ENCODE results near the gene TTC7B. TPM values are rescaled to one million over a fixed set of nuclear protein-coding genes. Genes with fewer than 3 reads are reported as not detected.
A peak's percentile ranks its signal among the peaks of the same experiment; 100 is the strongest.
"Not testable (repeated sequence)": the region's sequence is repeated elsewhere in the genome, so short reads cannot be mapped to it uniquely, and the experiment has no call there.

Gene TTC7B
- total RNA-seq, 4 donors from 2014 or later, result 0.18 to 53.6 (median 11.2) TPM

GRCh38 chr14:90828642-90829487 is 12.6 kb upstream of the TTC7B start:
- DNase-seq, result peak in 1 of 3 donors; percentile 57
- Histone ChIP-seq H3K36me3 (no peaks in the 10 kb centered on the region), H3K4me1 (peaks cover 0 to 8% (median 0%) of the 10 kb centered on the region in 4 donors), H3K4me3 (peak overlapping the region; percentile 21 to 47 (median 36)), H3K9me3 (no peaks in the 10 kb centered on the region), H3K27me3 (no peaks in the 10 kb centered on the region), H3K27ac (peak overlapping the region; percentile 66 to 85 (median 78))
- TF ChIP-seq CTCF (IDR thresholded peaks at IDR 0.05), result no peak
- no peak for TF ChIP-seq POLR2A (IDR thresholded peaks at IDR 0.05)

GRCh38 chr14:90827919-90828610 is 11.8 kb upstream of the TTC7B start:
- Histone ChIP-seq H3K27ac (peak overlapping the region; percentile 66 to 85 (median 78)), H3K4me3 (peak overlapping the region; percentile 21 to 47 (median 36)), H3K9me3 (peaks cover 0 to 3% (median 1%) of the 10 kb centered on the region in 4 donors), H3K4me1 (peaks cover 0 to 8% (median 0%) of the 10 kb centered on the region in 4 donors), H3K36me3 (no peaks in the 10 kb centered on the region), H3K27me3 (no peaks in the 10 kb centered on the region)
- DNase-seq, result peak; percentile 88 to 96 (median 93)
- TF ChIP-seq CTCF (IDR thresholded peaks at IDR 0.05) (no peak), POLR2A (IDR thresholded peaks at IDR 0.05) (peak in 1 of 2 donors; percentile 15)

GRCh38 chr14:90823542-90823941 is 7.3 kb upstream of the TTC7B start:
- H3K9me3 ChIP-seq, H3K4me3 ChIP-seq, H3K27me3 ChIP-seq, DNase-seq, H3K27ac ChIP-seq, H3K4me1 ChIP-seq, H3K36me3 ChIP-seq: not testable (repeated sequence)

GRCh38 chr14:90820958-90821357 is 4.7 kb upstream of the TTC7B start:
- peaks cover 0 to 4% (median 0%) of the 10 kb centered on the region in 4 donors for H3K4me1 ChIP-seq
- no peak overlapping the region for H3K27ac ChIP-seq
- DNase-seq, result peak in 1 of 3 donors; percentile 62
- H3K36me3 ChIP-seq, result no peaks in the 10 kb centered on the region
- no peak for TF ChIP-seq POLR2A (IDR thresholded peaks at IDR 0.05)
- no peak for TF ChIP-seq CTCF (IDR thresholded peaks at IDR 0.05)
- peaks cover 0 to 3% (median 1%) of the 10 kb centered on the region in 4 donors for H3K9me3 ChIP-seq
- H3K4me3 ChIP-seq, result no peak overlapping the region
- H3K27me3 ChIP-seq, result no peaks in the 10 kb centered on the region

- Histone ChIP-seq H3K4me3 (no peak overlapping the region), H3K27ac (no peak overlapping the region), H3K36me3 (no peaks in the 10 kb centered on the region), H3K4me1 (peaks cover 0 to 13% (median 2%) of the 10 kb centered on the region in 4 donors), H3K9me3 (peaks cover 0 to 3% (median 1%) of the 10 kb centered on the region in 4 donors), H3K27me3 (no peaks in the 10 kb centered on the region)
- DNase-seq, result no peak
- TF ChIP-seq POLR2A (IDR thresholded peaks at IDR 0.05) (no peak), CTCF (IDR thresholded peaks at IDR 0.05) (no peak)
Measured at GRCh38 chr14:90819734-90820393, 3.6 kb upstream of the TTC7B start.

Measured in Peyer's patch (tissue), 4 donors.